HG03354 (cell line): Measurements from ENCODE around the gene OBP2A.
"Not testable (repeated sequence)": the region's sequence is repeated elsewhere in the genome, so short reads cannot be mapped to it uniquely, and the experiment has no call there.

Experiments used
- ATAC-seq: cut with Tn5 transposase; IDR thresholded peaks from one replicate; pipeline ENCODE4 v1.9.1; 2021; ENCODE audit warnings: mild to moderate bottlenecking; ENCODE audit not compliant: unreplicated experiment, poor library complexity, severe bottlenecking

OBP2A gene

DNA sequence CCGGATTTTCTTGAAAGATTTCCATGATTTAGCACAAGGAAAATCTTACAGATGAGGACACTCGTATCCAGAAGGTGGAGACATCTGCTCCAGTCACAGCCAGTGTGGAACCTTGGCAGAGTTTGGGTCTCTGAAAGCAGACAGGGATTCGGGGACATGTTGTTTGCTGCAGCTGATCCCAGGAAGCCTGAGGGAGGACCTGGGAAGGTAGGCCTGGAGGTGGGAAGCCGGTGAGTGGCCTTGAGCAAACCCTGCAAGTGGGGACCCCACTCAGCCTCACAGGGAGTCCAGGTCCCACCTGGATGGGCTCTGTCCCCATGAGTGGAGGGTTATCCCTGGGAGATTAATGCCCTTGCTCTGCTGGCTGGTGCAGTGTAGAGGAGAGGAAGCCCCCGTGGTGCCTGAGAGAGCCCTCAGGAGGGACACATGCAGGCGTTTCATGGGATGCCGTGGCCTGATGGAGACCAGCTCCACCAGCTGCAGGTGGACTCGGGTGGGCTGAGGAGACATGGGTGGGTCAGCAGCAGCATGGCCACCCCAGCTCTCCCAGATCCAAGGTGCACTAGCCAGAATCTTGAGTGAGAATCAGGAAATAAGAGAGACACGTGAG is 37.6 kb upstream of the OBP2A start:
- no peak for ATAC-seq

DNA sequence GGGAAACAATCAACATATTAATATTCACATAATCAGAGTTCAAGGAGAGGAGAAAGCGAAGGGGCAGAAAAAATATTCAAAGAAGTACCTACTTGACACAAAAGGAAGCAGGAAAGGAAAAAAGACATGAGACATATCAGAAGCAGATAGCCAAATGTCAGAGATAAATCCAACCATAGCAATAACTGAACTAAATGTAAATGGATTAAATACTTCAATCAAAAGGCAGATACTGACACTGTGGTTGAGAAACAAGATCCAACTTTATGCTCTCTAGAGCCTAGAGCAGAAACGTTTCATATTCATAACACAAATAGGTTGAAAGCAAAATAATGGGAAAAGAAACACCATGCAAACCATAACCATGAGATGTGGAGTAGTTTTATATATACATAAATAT is 36.5 kb upstream of the OBP2A start:
- no peak for ATAC-seq

DNA sequence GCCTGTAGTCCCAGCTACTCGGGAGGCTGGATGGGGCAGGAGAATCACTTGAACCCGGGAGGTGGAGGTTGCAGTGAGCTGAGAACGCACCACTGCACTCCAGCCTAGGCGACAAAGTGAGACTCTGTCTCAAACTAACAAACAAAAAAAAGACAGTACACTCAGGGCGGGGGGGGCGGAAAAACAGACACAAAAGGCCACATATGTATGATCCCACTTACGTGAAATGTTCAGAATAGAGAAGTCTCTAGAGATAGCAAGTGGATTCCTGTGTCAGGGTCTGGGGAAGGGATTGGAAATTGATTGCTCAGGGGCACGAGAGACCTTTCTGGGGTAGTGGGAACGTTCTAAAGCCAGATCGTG is 33.7 kb upstream of the OBP2A start:
- no peak for ATAC-seq

DNA sequence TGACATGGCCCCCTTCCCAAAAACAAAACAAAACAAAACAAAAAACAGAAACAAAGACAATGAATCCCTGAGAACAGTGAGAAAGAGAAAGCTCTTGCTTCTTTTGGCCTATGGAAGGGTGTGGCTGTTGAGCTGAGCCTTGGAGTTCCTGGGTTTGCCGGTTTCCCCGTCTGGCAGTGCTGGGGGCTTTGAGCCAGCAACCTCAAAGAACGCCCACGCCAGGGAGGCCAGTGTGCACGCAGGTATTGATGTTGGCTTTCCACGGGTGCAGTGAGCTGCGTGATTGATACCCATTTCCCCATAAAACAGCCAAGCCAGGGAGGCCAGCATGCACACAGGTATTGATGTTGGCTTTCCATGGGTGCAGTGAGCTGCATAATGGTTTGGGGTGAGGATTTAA is 33.0 kb upstream of the OBP2A start:
- no peak for ATAC-seq

DNA sequence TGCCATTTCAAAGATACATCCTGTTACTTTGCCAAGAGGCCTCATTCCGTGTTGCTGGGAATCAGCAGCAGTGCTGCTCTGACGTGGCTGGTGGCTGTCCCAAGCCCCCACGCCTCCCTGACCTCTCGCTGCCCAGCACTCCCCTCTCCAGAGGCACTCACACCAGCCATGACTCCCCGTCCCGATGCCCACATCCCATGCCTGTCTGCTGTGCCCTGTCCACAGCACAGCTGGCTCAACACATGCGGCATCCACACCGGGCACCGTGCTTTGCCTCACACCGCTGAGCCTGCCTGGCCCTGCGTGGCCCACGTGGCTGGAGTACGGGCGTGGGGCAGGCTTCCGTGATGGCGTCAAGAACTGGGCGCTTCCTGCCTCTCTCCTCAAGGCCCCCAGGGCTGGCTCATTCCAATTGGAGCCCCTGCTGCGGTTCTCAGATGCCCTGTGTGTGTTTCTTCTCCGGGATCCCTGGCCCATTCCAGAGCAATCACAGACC is 32.5 kb upstream of the OBP2A start:
- no peak for ATAC-seq

DNA sequence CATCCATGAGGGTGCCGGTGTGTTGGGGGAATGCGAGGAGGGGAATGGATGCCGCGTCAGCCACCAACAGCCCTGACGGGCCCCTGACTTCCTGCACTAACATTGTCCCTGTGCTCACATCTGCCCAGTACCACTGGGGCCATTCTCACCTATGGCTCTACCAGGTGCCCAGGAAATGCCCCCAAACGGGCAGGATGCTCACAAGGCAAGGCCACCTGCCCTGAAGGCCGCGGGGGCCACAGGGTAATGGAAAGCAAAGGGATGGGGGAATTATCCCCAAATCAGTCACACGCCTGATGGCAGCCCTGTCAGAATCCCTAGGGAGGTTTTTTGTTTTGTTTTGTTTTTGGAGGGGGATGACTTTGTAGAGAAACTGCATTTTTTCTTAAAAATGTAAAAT is 32.0 kb upstream of the OBP2A start:
- ATAC-seq: not testable (repeated sequence)

DNA sequence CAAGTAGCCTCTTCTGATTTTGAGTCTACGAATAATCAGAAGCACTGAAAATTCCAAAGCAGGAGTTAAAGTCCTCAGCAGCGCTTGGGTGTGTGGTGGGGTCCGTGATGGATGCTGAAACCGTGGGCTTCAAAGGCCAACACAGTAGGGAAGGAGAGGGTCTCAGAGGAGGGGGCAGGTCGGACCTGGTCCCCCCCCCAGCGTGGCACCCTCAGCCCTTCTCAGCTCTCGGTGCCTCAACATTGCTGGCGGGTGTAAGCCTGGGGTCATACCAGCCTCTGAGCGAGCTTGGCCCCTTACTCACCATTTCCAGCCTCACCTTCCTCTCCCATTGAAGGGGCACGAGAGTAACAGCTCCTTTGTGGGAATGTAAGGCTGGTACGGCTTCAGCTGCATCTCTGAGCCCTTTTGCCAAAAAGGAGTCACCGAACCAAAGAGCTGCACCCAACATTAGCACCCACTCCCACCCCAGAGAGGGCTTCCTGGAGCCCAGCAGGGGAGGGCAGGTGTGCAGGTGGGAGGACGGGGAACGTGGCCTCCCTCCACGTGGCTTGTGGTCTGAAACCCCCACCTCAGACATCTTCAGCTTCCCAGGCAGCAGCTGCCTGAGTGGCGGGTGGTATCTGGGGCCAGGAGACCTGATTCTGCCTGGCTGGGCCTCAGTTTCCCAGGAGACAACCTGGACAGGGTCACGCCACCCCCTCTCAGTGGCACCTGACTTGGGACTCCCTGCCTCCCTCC is 31.4 kb upstream of the OBP2A start:
- no peak for ATAC-seq

DNA sequence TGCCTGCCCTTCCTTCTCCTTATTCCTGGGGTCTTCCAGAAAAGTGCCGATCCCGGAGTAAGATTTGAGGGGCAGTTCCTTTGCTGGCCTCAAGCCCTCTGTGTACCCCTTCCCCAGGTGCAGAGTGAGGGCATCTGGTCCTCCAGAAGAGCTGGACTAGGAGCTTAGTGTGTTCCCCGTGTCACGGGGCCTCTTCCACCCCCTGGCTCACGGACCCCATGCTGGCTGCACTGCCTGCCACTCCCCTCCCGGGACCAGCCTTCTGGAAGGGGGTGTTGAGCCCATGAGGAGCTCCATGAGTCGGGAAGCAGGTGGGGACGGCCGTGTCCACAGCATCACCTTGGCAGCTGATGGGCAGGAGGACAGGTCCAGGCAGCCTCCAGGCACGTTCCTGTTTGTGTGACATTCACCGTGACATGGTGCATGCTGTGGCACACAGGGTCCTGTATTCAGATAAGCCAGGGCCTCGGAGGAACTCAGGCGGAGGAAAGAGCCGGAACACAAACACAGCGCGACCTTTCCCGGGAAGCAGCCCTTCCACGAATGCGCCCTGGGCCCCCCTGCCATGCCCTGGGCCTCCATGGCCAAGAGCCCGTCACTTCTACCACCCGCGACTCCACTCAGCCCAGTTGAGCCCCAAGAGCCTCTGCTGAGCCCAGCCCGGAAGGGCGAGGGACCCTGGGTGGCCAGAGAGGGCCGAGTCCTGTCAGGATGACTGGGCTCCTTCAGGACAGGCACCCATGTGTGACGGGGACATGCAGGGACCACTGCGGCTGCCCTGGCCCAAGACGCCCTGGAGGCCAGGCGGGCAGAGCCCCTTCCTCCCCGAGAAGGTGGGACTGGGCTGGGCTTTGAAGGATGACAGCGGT is 30.6 kb upstream of the OBP2A start:
- ATAC-seq: no peak

DNA sequence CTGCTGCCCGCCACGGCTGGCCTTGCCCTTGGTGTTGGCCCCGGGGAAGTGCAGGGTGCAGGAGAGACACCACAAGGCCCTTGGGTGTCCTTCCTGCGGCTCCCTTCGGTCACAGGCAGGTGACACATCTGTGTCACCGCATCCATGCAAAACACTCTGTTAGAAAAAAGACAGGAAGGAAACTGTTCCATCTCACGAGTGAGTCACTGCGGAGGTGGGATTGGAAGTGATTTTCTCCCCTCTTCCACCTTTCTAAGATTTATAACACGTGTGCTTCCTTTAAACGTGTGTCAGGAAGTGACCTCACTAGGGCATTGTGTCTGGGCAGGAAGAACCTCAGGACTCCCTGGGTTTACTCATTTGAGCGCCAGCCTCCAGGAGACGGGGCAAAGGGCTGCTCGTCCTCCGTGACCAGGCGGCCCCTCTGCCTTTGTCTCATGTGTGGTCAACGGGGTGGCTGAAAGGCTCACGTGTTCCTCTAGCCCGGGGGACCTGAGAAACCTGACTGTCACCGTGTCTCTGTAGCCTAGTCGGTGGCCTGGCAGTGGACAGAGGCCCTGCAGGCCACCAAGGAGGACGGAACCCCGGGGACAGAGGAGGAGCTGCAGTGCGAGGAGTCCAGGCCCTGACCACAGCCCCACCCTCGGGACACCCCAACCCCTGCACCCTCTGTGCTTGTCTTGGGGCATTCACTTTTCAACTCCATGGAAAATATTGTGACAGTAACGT is 29.6 kb upstream of the OBP2A start:
- ATAC-seq: no peak

DNA sequence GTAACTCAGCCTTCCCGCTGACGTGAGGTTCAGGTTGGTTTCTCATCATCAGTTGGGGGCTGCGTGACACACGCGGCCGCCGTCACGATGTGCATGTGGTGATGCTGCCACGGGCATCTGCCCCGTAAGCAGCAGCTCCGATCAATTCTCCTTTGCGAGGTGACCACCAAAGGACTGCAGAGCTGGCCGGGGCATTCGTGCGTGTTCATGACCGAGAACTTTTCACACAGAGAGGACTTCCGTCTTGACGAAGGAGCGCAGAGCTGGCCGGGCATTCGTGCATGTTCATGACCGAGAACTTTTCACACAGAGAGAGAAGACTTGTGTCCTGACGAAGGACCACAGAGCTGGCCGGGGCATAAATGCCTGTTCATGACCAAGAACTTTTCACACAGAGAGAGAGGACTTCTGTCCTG is 28.5 kb upstream of the OBP2A start:
- no peak for ATAC-seq

DNA sequence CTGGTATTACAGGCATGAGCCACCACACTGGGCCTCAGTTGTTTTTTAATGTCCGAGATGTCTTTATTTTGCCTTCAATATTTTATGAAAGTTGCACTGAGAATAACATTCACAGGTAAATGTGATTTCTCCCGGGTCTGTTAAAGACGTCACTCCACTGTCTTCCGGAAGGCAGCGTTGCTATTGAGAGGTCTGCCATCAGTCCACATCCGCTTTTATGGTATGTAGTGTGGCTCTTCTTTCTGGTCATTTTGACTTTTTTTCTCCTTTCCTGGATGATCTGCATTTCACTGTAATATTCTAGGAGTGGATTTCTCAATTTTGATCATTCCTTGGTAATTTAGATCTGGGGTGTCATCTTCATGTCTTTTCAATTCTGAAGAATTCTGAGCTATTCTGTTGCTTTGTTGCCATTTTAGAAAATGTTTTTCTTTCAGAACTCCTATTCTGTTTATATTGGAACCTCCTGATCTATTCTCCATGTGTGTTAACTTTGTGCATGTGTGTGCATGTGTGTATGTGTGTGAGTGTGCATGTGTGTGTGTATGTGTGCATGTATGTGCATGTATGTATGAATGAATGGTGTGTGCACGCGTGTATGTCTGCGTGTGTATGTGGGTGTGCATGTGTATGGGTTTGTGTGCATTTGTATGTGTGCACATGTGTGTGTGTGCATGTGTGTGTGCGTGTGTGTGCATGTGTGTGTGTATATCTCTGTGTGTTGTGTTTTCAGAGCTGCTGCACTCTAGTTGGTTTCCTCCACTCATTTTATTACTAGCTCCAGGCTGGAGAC is 26.6 kb upstream of the OBP2A start:
- ATAC-seq: no peak

DNA sequence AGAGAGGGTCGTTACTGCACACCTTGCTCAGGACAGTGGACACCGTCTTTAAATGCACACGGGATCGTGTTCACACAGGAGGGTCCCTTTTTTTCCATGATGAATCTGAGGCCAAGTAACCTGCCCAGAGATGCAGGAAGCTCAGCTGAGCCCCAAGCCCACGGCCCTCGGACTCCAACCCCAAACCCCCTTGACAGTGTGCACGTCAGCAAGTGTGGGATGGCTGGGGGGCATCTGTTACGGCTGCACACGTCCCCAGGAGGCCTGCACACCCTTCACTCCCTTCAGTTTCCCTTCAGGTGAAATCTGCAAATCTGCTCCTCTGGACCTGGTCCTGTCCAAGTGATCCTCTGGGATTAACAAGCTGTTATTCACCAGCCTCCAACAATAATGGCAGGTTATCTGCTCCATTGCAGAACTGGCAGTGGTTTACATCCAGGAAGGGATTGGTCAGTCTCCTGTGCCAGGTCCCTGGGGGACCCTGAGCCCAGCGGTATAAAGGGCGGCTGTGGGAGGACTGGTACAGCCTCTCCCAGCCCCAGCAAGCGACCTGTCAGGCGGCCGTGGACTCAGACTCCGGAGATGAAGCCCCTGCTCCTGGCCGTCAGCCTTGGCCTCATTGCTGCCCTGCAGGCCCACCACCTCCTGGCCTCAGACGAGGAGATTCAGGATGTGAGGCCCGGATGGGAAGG is 24.9 kb upstream of the OBP2A start, which contains the start of gene LCN1:
Gene LCN1, plus strand, starts transcription at position 525 of the 692 bp plus-strand sequence. Its CDS starts 58 bp downstream, at position 583.
- no peak for ATAC-seq

DNA sequence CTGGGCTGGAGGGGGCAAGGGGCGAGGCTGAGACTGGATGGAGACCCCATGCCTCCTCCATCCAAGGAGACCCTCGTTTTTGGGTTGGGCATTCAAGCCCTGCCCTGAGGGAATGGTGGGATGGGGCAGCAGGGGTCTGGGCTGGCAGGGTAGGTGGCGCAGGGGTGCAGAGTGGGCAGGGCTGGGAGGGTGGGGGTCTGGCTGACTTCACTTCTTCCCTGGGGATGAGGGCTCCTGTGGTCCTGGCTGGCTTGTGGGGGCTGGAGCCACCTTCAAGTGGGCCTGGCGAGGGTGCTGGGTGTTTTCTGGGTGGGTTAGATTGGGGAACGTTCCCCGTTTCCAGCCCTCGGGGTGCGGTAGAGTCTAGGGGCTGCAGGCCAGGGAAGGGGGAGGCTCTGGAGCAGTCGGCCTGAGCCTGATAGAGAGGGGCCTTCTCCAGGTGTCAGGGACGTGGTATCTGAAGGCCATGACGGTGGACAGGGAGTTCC is 24.3 kb upstream of the OBP2A start:
- no peak for ATAC-seq

DNA sequence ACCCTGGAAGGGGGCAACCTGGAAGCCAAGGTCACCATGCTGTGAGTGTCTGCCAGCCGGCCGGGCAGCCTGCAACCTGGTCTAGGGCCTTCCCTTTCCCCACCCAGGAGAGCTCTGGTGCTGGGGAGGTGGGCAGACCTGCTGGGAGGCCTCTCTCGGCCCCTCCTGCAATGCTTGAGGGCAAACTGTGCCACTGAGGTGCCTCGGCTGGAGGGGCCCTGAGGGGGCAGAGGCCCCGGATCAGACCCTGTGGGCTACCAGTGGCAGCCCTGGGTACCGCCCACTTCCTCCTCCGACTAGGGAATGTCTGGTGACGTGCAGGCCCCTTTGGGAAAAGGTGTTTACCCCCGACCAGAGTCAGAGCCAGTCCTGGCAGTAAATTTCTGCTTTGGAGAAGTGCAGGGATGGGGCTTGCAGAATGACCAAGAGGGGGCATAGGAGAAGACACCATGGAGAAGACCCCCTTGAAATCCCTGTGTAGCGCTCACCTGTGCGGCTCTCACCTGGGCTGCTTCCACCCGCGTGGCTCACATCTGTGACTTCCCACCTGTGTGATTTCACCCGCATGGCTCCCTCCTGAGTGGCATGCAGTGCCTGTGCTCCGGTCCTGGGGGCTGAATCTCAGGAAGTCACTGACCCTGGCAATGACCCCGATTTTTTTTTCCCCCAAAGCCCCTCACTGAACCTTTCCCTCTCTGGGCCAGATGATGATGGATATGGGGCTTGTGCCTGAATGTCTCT is 23.6 kb upstream of the OBP2A start:
- ATAC-seq: no peak

DNA sequence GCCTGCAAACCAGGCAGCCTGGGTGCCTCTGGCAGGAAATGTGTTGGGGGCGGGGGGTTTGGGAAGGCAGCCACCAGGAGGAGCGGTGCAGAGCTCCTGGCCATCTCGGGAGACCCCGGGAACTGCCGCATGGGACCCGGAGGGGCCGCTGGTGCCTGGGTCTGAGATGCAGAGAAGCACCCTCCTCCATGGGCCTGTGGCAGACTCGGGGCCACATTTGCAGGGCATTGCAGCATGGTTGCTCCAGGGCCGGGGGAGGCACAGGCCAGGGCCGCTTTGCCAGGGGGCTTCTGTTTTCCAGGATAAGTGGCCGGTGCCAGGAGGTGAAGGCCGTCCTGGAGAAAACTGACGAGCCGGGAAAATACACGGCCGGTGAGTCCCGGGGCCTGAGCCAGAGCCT is 23.0 kb upstream of the OBP2A start:
- ATAC-seq: no peak

DNA sequence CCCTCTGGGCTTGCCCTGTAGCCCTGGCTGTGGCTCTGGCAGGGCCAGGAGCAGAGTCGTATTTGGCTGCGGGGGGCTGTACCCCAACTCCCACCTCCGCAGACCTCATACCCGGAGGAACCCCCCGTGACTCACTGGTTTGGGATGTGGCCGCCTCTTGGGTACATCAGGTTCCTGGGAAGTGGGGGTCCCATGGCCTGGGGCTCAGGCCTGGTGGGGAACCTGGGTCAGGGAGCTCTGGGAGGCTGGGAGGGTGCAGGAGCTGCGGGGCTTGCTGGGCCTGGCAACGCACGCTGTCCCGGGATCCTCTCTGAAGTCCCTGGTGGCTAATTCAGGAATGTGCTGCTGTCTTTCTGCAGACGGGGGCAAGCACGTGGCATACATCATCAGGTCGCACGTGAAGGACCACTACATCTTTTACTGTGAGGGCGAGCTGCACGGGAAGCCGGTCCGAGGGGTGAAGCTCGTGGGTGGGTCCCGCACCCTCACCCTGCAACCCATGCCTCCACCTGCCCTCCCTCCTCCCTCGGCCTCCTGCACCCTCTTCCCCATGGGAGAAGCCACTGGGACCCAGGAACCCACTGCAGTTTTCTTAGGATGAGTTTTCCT is 22.3 kb upstream of the OBP2A start:
- no peak for ATAC-seq

DNA sequence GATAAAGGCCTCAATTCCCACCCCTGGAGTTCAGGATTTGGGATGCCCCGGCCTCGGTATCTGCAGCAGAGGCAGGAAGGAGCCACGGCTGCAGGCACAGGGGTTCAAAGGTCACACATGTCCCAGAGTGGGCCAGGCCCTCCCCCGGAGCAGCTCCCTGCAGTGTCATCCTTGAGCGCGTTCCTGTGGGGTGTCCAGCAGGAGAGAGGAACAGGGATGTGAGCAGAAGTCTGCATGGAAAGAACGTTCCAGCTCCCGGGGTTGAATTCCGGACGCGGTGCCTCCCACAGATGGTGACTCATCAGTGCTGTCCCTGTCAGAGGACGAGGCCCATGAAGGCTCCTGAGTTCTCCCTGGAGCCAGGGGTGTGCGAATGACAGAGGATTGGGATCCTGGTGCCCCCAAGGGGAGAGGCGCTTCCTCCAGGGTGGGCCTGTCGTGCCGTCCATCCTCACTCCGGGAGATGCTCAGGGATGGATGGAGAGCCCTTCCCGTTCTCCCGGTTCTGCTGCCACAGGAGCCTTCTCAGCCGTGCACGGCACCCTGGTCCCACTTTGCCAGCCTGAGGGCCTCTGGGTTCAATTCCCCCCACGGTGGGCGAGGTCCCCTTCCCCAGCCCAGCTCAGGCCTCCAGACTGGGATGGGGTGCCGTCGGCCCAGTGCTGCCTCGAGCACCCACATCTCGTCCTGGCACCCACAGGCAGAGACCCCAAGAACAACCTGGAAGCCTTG is 21.6 kb upstream of the OBP2A start:
- no peak for ATAC-seq
